ENCODE results near the gene SNAPIN.
A peak's percentile ranks its signal among the peaks of the same experiment; 100 is the strongest.

Gene SNAPIN

GRCh38 chr1:153658400-153659174 is at the start of gene SNAPIN:
TSS of gene SNAPIN (plus strand) at chr1:153658703. CDS start at chr1:153658744, 41 bp downstream.
- DNase-seq, result peak; percentile 91 to 95

- no peak for DNase-seq
These were observed 49.5 kb upstream of the SNAPIN start for GRCh38 chr1:153608742-153609584.

GRCh38 chr1:153609585-153609907 is 49.0 kb upstream of the SNAPIN start:
- no peak for DNase-seq

GRCh38 chr1:153610334-153610733 is 48.2 kb upstream of the SNAPIN start:
- no peak for DNase-seq

- DNase-seq, result no peak
These were observed 47.6 kb upstream of the SNAPIN start for GRCh38 chr1:153610811-153611301.

GRCh38 chr1:153611356-153611755 is 47.1 kb upstream of the SNAPIN start:
- no peak for DNase-seq

- DNase-seq, result no peak
These were observed 46.3 kb upstream of the SNAPIN start for GRCh38 chr1:153612111-153612754.

- no peak for DNase-seq
These were observed 45.7 kb upstream of the SNAPIN start, which contains the start of gene S100A16 for GRCh38 chr1:153612755-153613331. TSS of gene S100A16 (minus strand) at chr1:153613137. CDS start at chr1:153608151, 4,986 bp downstream.

- no peak for DNase-seq
These were observed 45.1 kb upstream of the SNAPIN start for GRCh38 chr1:153613406-153613805.

- no peak for DNase-seq
These were observed 44.2 kb upstream of the SNAPIN start for GRCh38 chr1:153614189-153614900.

GRCh38 chr1:153614906-153615305 is 43.6 kb upstream of the SNAPIN start:
- no peak for DNase-seq

- no peak for DNase-seq
These were observed 43.1 kb upstream of the SNAPIN start for GRCh38 chr1:153615406-153615805.

GRCh38 chr1:153616144-153616916 is 42.2 kb upstream of the SNAPIN start, which contains the start of gene S100A14:
TSS of gene S100A14 (minus strand) at chr1:153616325. CDS start at chr1:153615858, 467 bp downstream.
- DNase-seq, result no peak

GRCh38 chr1:153616917-153617311 is 41.6 kb upstream of the SNAPIN start:
- no peak for DNase-seq

- peak; percentile 13 to 28 for DNase-seq
These were observed 40.8 kb upstream of the SNAPIN start for GRCh38 chr1:153617663-153618062.

- no peak for DNase-seq
These were observed 39.3 kb upstream of the SNAPIN start for GRCh38 chr1:153619171-153619570.

GRCh38 chr1:153623101-153623500 is 35.4 kb upstream of the SNAPIN start:
- DNase-seq, result no peak

GRCh38 chr1:153624965-153625611 is 33.4 kb upstream of the SNAPIN start:
- no peak for DNase-seq

GRCh38 chr1:153626477-153626903 is 32.0 kb upstream of the SNAPIN start:
- no peak for DNase-seq

- no peak for DNase-seq
These were observed 31.4 kb upstream of the SNAPIN start, which contains the start of gene S100A13 for GRCh38 chr1:153626904-153627714. TSS of gene S100A13 (minus strand) at chr1:153627505. CDS start at chr1:153626472, 1,033 bp downstream.
